ENCODE measurements around the gene ODAD3. TPM values are rescaled to one million over a fixed set of nuclear protein-coding genes. Genes with fewer than 3 reads are reported as not detected.
A peak's percentile ranks its signal among the peaks of the same experiment; 100 is the strongest.

The ODAD3 gene
- total and polyA plus RNA-seq, 2 of the 13 experiments (the other 11 are each of a cell fraction or from before 2014, with no cell fraction given) = 0.04 to 0.08 TPM

DNA sequence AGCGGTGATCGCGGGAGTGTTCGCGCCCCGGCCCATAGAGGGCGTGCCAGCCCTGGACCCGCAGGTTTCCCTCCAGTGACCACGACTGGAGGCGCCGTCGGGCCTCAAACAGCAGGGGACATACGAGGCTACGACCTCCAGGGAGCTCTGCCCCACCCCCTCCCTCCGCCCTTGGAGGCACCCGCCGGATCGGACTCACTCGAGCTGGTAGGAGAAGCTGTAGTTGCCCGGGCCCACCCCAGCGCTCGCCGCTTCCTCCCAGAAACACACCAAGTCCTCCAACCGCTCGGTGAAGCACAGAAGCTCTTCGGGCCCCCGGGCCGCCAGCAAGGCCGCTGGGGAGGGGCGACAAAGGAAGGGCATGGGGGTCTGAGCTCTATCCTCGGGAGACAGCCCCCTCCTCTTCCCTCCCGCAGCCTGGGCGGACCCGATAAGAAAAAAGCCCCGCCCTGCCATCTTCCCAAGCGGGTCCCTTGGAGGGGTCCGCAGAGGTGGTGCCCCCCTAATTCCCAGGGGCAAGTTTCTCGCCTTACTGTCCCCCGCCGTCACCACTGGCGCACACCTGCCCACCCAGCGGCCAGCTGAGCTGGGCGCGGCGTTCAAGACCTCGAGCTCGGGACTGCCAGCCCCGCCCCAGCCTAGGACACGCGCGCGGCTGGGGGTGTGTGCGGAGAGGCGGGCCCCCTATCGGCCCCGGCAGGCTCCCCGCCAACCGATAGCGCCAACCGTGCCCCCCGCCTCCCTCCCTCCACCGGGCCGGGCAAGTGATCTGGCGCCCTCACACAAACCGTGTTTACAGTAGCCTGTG lies 51.8 kb downstream of the ODAD3 start (continued):
- TF ChIP-seq, protein P1, sequence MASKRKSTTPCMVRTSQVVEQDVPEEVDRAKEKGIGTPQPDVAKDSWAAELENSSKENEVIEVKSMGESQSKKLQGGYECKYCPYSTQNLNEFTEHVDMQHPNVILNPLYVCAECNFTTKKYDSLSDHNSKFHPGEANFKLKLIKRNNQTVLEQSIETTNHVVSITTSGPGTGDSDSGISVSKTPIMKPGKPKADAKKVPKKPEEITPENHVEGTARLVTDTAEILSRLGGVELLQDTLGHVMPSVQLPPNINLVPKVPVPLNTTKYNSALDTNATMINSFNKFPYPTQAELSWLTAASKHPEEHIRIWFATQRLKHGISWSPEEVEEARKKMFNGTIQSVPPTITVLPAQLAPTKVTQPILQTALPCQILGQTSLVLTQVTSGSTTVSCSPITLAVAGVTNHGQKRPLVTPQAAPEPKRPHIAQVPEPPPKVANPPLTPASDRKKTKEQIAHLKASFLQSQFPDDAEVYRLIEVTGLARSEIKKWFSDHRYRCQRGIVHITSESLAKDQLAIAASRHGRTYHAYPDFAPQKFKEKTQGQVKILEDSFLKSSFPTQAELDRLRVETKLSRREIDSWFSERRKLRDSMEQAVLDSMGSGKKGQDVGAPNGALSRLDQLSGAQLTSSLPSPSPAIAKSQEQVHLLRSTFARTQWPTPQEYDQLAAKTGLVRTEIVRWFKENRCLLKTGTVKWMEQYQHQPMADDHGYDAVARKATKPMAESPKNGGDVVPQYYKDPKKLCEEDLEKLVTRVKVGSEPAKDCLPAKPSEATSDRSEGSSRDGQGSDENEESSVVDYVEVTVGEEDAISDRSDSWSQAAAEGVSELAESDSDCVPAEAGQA (IDR thresholded peaks at IDR 0.05; ENCODE audit: low read depth) = no peak
- TF ChIP-seq, protein P1 (CRISPR knock-in tag; IDR thresholded peaks at IDR 0.05; ENCODE audit: borderline replicate concordance) = no peak
- TF ChIP-seq, protein P2, sequence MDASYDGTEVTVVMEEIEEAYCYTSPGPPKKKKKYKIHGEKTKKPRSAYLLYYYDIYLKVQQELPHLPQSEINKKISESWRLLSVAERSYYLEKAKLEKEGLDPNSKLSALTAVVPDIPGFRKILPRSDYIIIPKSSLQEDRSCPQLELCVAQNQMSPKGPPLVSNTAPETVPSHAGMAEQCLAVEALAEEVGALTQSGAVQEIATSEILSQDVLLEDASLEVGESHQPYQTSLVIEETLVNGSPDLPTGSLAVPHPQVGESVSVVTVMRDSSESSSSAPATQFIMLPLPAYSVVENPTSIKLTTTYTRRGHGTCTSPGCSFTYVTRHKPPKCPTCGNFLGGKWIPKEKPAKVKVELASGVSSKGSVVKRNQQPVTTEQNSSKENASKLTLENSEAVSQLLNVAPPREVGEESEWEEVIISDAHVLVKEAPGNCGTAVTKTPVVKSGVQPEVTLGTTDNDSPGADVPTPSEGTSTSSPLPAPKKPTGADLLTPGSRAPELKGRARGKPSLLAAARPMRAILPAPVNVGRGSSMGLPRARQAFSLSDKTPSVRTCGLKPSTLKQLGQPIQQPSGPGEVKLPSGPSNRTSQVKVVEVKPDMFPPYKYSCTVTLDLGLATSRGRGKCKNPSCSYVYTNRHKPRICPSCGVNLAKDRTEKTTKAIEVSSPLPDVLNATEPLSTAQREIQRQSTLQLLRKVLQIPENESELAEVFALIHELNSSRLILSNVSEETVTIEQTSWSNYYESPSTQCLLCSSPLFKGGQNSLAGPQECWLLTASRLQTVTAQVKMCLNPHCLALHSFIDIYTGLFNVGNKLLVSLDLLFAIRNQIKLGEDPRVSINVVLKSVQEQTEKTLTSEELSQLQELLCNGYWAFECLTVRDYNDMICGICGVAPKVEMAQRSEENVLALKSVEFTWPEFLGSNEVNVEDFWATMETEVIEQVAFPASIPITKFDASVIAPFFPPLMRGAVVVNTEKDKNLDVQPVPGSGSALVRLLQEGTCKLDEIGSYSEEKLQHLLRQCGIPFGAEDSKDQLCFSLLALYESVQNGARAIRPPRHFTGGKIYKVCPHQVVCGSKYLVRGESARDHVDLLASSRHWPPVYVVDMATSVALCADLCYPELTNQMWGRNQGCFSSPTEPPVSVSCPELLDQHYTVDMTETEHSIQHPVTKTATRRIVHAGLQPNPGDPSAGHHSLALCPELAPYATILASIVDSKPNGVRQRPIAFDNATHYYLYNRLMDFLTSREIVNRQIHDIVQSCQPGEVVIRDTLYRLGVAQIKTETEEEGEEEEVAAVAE (CRISPR knock-in tag; IDR thresholded peaks at IDR 0.05; ENCODE audit: borderline replicate concordance) = 0 out of 2 replicates have a peak, but pooled peaks have one; percentile 37
- TF ChIP-seq ZNF207 (IDR thresholded peaks at IDR 0.05; ENCODE audit: borderline replicate concordance) (no peak), NBN (conservative IDR thresholded peaks at IDR 0.05) (no peak), BRD4 (CRISPR knock-in tag; IDR thresholded peaks at IDR 0.05) (peak; percentile 60; the same call in 1 of the 2 replicates), ZNF549 (CRISPR knock-in tag; IDR thresholded peaks at IDR 0.05) (no peak), NONO (IDR thresholded peaks at IDR 0.05) (no peak), NONO (CRISPR knock-in tag; conservative IDR thresholded peaks at IDR 0.05) (peak; percentile 52), SMARCE1 (IDR thresholded peaks at IDR 0.05; ENCODE audit: borderline replicate concordance) (no peak), CBX1 (IDR thresholded peaks at IDR 0.05; ENCODE audit: low read depth) (peak; percentile 84), TSC22D2 (CRISPR knock-in tag; IDR thresholded peaks at IDR 0.05; ENCODE audit: borderline replicate concordance) (no peak), ZNF614 (CRISPR knock-in tag; IDR thresholded peaks at IDR 0.05; ENCODE audit: borderline replicate concordance) (no peak), BORCS8-MEF2B (CRISPR knock-in tag; IDR thresholded peaks at IDR 0.05) (0 out of 2 replicates have a peak, but pooled peaks have one; percentile 34), ZNF570 (CRISPR knock-in tag; IDR thresholded peaks at IDR 0.05; ENCODE audit: borderline replicate concordance) (no peak), SUZ12 (IDR thresholded peaks at IDR 0.05; ENCODE audit: low read depth, low read length) (no peak), PITX1 (CRISPR knock-in tag; IDR thresholded peaks at IDR 0.05) (peak; percentile 36), ZNF598 (CRISPR knock-in tag; IDR thresholded peaks at IDR 0.05; ENCODE audit: borderline replicate concordance) (no peak)
- TF ChIP-seq, protein P3, sequence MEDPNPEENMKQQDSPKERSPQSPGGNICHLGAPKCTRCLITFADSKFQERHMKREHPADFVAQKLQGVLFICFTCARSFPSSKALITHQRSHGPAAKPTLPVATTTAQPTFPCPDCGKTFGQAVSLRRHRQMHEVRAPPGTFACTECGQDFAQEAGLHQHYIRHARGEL (CRISPR knock-in tag; IDR thresholded peaks at IDR 0.05) = no peak
